ENCODE data around the gene UMAD1.

The UMAD1 gene

GRCh38 chr7:7701527-7701926, 61.0 kb downstream of the UMAD1 start:
- DNase-seq, result no peak
- no peak overlapping the region for H2BK5ac ChIP-seq (ENCODE audit: low read length)
- no peak overlapping the region for H3K4ac ChIP-seq (ENCODE audit: low read depth, low read length)
- H3K27ac ChIP-seq (ENCODE audit: low read depth, low read length), result no peak overlapping the region
- no peak overlapping the region for H2BK15ac ChIP-seq (replicated peaks; ENCODE audit: low read depth)
- no peak overlapping the region for H2AK5ac ChIP-seq (ENCODE audit: low read length)
- no peak overlapping the region for H3K56ac ChIP-seq (ENCODE audit: low read length)
- no peaks in the 10 kb centered on the region for H3K4me1 ChIP-seq (ENCODE audit: control insufficient read depth, low read depth, low read length)
- H3K4me2 ChIP-seq (ENCODE audit: low read length), result no peak overlapping the region
- WGBS (ENCODE audit: extremely low coverage, insufficient coverage, low lambda C conversion rate), result no CpG with 5 or more reads among the region's 1 CpG
- H3K4me3 ChIP-seq (ENCODE audit: low read length), result no peak overlapping the region
- no peaks in the 10 kb centered on the region for H3K79me1 ChIP-seq (ENCODE audit: low read length)
- H3K36me3 ChIP-seq (ENCODE audit: control insufficient read depth, insufficient read depth, low read length), result no peaks in the 10 kb centered on the region
- H2BK120ac ChIP-seq (ENCODE audit: low read depth, low read length), result no peak overlapping the region
- no peak overlapping the region for H4K8ac ChIP-seq (ENCODE audit: low read depth, low read length)
- no peaks in the 10 kb centered on the region for H3K79me2 ChIP-seq (ENCODE audit: control insufficient read depth, insufficient read depth, low read length)
- H3K27me3 ChIP-seq (ENCODE audit: insufficient read depth, low read length, poor library complexity), result no peaks in the 10 kb centered on the region
- no peak overlapping the region for H3K9ac ChIP-seq (ENCODE audit: low read length)
- no peak overlapping the region for H3K23ac ChIP-seq (ENCODE audit: low read length)
- H4K5ac ChIP-seq (ENCODE audit: low read length), result no peak overlapping the region
- H3K18ac ChIP-seq (ENCODE audit: low read length), result no peak overlapping the region

GRCh38 chr7:7702826-7703225, 62.3 kb downstream of the UMAD1 start:
- no peak overlapping the region for H3K18ac ChIP-seq (ENCODE audit: low read length)
- H2AK5ac ChIP-seq (ENCODE audit: low read length), result no peak overlapping the region
- no peak overlapping the region for H3K4me3 ChIP-seq (ENCODE audit: low read length)
- no peaks in the 10 kb centered on the region for H3K79me2 ChIP-seq (ENCODE audit: control insufficient read depth, insufficient read depth, low read length)
- H3K36me3 ChIP-seq (ENCODE audit: control insufficient read depth, insufficient read depth, low read length), result no peaks in the 10 kb centered on the region
- H2BK5ac ChIP-seq (ENCODE audit: low read length), result no peak overlapping the region
- no peak overlapping the region for H3K27ac ChIP-seq (ENCODE audit: low read depth, low read length)
- no peak overlapping the region for H3K9ac ChIP-seq (ENCODE audit: low read length)
- H3K4me1 ChIP-seq (ENCODE audit: control insufficient read depth, low read depth, low read length), result peaks cover 2% of the 10 kb centered on the region
- H3K4ac ChIP-seq (ENCODE audit: low read depth, low read length), result no peak overlapping the region
- no peaks in the 10 kb centered on the region for H3K27me3 ChIP-seq (ENCODE audit: insufficient read depth, low read length, poor library complexity)
- no peak for DNase-seq
- H4K8ac ChIP-seq (ENCODE audit: low read depth, low read length), result no peak overlapping the region
- no peak overlapping the region for H2BK120ac ChIP-seq (ENCODE audit: low read depth, low read length)
- no peaks in the 10 kb centered on the region for H3K79me1 ChIP-seq (ENCODE audit: low read length)
- no CpG with 5 or more reads among the region's 4 CpGs for whole genome bisulfite sequencing (ENCODE audit: extremely low coverage, insufficient coverage, low lambda C conversion rate)
- no peak overlapping the region for H3K23ac ChIP-seq (ENCODE audit: low read length)
- H3K56ac ChIP-seq (ENCODE audit: low read length), result no peak overlapping the region
- H2BK15ac ChIP-seq (replicated peaks; ENCODE audit: low read depth), result no peak overlapping the region
- no peak overlapping the region for H4K5ac ChIP-seq (ENCODE audit: low read length)
- H3K4me2 ChIP-seq (ENCODE audit: low read length), result no peak overlapping the region

- Histone ChIP-seq H2BK5ac (ENCODE audit: low read length) (no peak overlapping the region), H3K18ac (ENCODE audit: low read length) (no peak overlapping the region), H4K8ac (ENCODE audit: low read depth, low read length) (no peak overlapping the region), H3K79me1 (ENCODE audit: low read length) (no peaks in the 10 kb centered on the region), H3K56ac (ENCODE audit: low read length) (no peak overlapping the region), H4K5ac (ENCODE audit: low read length) (no peak overlapping the region), H3K4me1 (ENCODE audit: control insufficient read depth, low read depth, low read length) (peaks cover 4% of the 10 kb centered on the region), H3K9ac (ENCODE audit: low read length) (no peak overlapping the region), H3K79me2 (ENCODE audit: control insufficient read depth, insufficient read depth, low read length) (no peaks in the 10 kb centered on the region), H3K23ac (ENCODE audit: low read length) (no peak overlapping the region), H2AK5ac (ENCODE audit: low read length) (no peak overlapping the region), H2BK15ac (replicated peaks; ENCODE audit: low read depth) (no peak overlapping the region), H3K4me3 (ENCODE audit: low read length) (no peak overlapping the region), H3K27me3 (ENCODE audit: insufficient read depth, low read length, poor library complexity) (no peaks in the 10 kb centered on the region), H3K4ac (ENCODE audit: low read depth, low read length) (no peak overlapping the region), H3K36me3 (ENCODE audit: control insufficient read depth, insufficient read depth, low read length) (no peaks in the 10 kb centered on the region), H2BK120ac (ENCODE audit: low read depth, low read length) (no peak overlapping the region), H3K4me2 (ENCODE audit: low read length) (no peak overlapping the region), H3K27ac (ENCODE audit: low read depth, low read length) (no peak overlapping the region)
- DNase-seq, result no peak
- no CpG with 5 or more reads among the region's 7 CpGs for WGBS (ENCODE audit: extremely low coverage, insufficient coverage, low lambda C conversion rate)
Observed at GRCh38 chr7:7703427-7703826, 62.9 kb downstream of the UMAD1 start.

GRCh38 chr7:7704867-7705266, 64.3 kb downstream of the UMAD1 start:
- H3K27me3 ChIP-seq (ENCODE audit: insufficient read depth, low read length, poor library complexity), result no peaks in the 10 kb centered on the region
- H3K4me2 ChIP-seq (ENCODE audit: low read length), result no peak overlapping the region
- peaks cover 4% of the 10 kb centered on the region for H3K4me1 ChIP-seq (ENCODE audit: control insufficient read depth, low read depth, low read length)
- no peak for DNase-seq
- no peak overlapping the region for H4K5ac ChIP-seq (ENCODE audit: low read length)
- no peak overlapping the region for H2BK120ac ChIP-seq (ENCODE audit: low read depth, low read length)
- H3K4me3 ChIP-seq (ENCODE audit: low read length), result no peak overlapping the region
- no peak overlapping the region for H4K8ac ChIP-seq (ENCODE audit: low read depth, low read length)
- H2AK5ac ChIP-seq (ENCODE audit: low read length), result no peak overlapping the region
- H3K4ac ChIP-seq (ENCODE audit: low read depth, low read length), result no peak overlapping the region
- H3K79me1 ChIP-seq (ENCODE audit: low read length), result no peaks in the 10 kb centered on the region
- no peak overlapping the region for H3K56ac ChIP-seq (ENCODE audit: low read length)
- H2BK15ac ChIP-seq (replicated peaks; ENCODE audit: low read depth), result no peak overlapping the region
- no peak overlapping the region for H3K18ac ChIP-seq (ENCODE audit: low read length)
- no peak overlapping the region for H3K27ac ChIP-seq (ENCODE audit: low read depth, low read length)
- no peak overlapping the region for H3K23ac ChIP-seq (ENCODE audit: low read length)
- no CpG with 5 or more reads among the region's 4 CpGs for WGBS (ENCODE audit: extremely low coverage, insufficient coverage, low lambda C conversion rate)
- no peak overlapping the region for H3K9ac ChIP-seq (ENCODE audit: low read length)
- H3K79me2 ChIP-seq (ENCODE audit: control insufficient read depth, insufficient read depth, low read length), result no peaks in the 10 kb centered on the region
- H2BK5ac ChIP-seq (ENCODE audit: low read length), result no peak overlapping the region
- no peaks in the 10 kb centered on the region for H3K36me3 ChIP-seq (ENCODE audit: control insufficient read depth, insufficient read depth, low read length)

- Histone ChIP-seq H4K8ac (ENCODE audit: low read depth, low read length) (no peak overlapping the region), H4K5ac (ENCODE audit: low read length) (no peak overlapping the region), H3K27me3 (ENCODE audit: insufficient read depth, low read length, poor library complexity) (no peaks in the 10 kb centered on the region), H3K56ac (ENCODE audit: low read length) (no peak overlapping the region), H3K4me2 (ENCODE audit: low read length) (no peak overlapping the region), H2BK15ac (replicated peaks; ENCODE audit: low read depth) (no peak overlapping the region), H3K36me3 (ENCODE audit: control insufficient read depth, insufficient read depth, low read length) (no peaks in the 10 kb centered on the region), H3K18ac (ENCODE audit: low read length) (no peak overlapping the region), H3K9ac (ENCODE audit: low read length) (no peak overlapping the region), H3K23ac (ENCODE audit: low read length) (no peak overlapping the region), H3K4ac (ENCODE audit: low read depth, low read length) (no peak overlapping the region), H3K4me3 (ENCODE audit: low read length) (no peak overlapping the region), H2BK120ac (ENCODE audit: low read depth, low read length) (no peak overlapping the region), H3K79me1 (ENCODE audit: low read length) (no peaks in the 10 kb centered on the region), H2BK5ac (ENCODE audit: low read length) (no peak overlapping the region), H3K27ac (ENCODE audit: low read depth, low read length) (no peak overlapping the region), H3K4me1 (ENCODE audit: control insufficient read depth, low read depth, low read length) (peaks cover 4% of the 10 kb centered on the region), H2AK5ac (ENCODE audit: low read length) (no peak overlapping the region), H3K79me2 (ENCODE audit: control insufficient read depth, insufficient read depth, low read length) (no peaks in the 10 kb centered on the region)
- WGBS (ENCODE audit: extremely low coverage, insufficient coverage, low lambda C conversion rate), result no CpG with 5 or more reads among the region's 2 CpGs
- DNase-seq, result no peak
Observed at GRCh38 chr7:7705318-7705717, 64.8 kb downstream of the UMAD1 start.

GRCh38 chr7:7706101-7706511, 65.6 kb downstream of the UMAD1 start:
- Histone ChIP-seq H2BK120ac (ENCODE audit: low read depth, low read length) (no peak overlapping the region), H3K4me2 (ENCODE audit: low read length) (no peak overlapping the region), H3K27ac (ENCODE audit: low read depth, low read length) (no peak overlapping the region), H2AK5ac (ENCODE audit: low read length) (no peak overlapping the region), H3K23ac (ENCODE audit: low read length) (no peak overlapping the region), H4K8ac (ENCODE audit: low read depth, low read length) (no peak overlapping the region), H3K36me3 (ENCODE audit: control insufficient read depth, insufficient read depth, low read length) (no peaks in the 10 kb centered on the region), H3K4me3 (ENCODE audit: low read length) (no peak overlapping the region), H3K4ac (ENCODE audit: low read depth, low read length) (no peak overlapping the region), H3K27me3 (ENCODE audit: insufficient read depth, low read length, poor library complexity) (no peaks in the 10 kb centered on the region), H2BK5ac (ENCODE audit: low read length) (no peak overlapping the region), H3K18ac (ENCODE audit: low read length) (no peak overlapping the region), H4K5ac (ENCODE audit: low read length) (no peak overlapping the region), H3K4me1 (ENCODE audit: control insufficient read depth, low read depth, low read length) (peaks cover 4% of the 10 kb centered on the region), H3K79me1 (ENCODE audit: low read length) (no peaks in the 10 kb centered on the region), H3K56ac (ENCODE audit: low read length) (no peak overlapping the region), H3K9ac (ENCODE audit: low read length) (no peak overlapping the region), H2BK15ac (replicated peaks; ENCODE audit: low read depth) (no peak overlapping the region), H3K79me2 (ENCODE audit: control insufficient read depth, insufficient read depth, low read length) (no peaks in the 10 kb centered on the region)
- no CpG with 5 or more reads among the region's 1 CpG for WGBS (ENCODE audit: extremely low coverage, insufficient coverage, low lambda C conversion rate)
- DNase-seq, result no peak
